Right lobe of liver (tissue), 6 donors: Measurements from ENCODE around the gene FAXDC2. TPM values are rescaled to one million over a fixed set of nuclear protein-coding genes. Genes with fewer than 3 reads are reported as not detected.

Experiments
- ATAC-seq, 4 donors: fragments of 200-7000 bp; cut with Tn5 transposase; one replicate each; pipeline ENCODE4 v1.9.1; 2020; ENCODE audit warnings: mild to moderate bottlenecking in 4 of 4, moderate library complexity in 4 of 4
- DNase-seq, 3 donors: peaks; one replicate each; pipeline ENCODE4 v3.0.0-alpha.2; 2020
- H3K27ac ChIP-seq, 3 donors: fragments of 200-600 bp; one replicate each; pipeline ENCODE4 v1.8.0; 2022
- H3K27me3 ChIP-seq, 2 donors: fragments of 200-600 bp; one replicate each; pipeline ENCODE4 v1.8.0; 2022
- H3K36me3 ChIP-seq, 4 donors: fragments of 200-600 bp; sonication (generic) in 1 of 4; one replicate each; pipeline versions ENCODE4 v1.5.1 to v1.8.0; 2017 to 2022; ENCODE audit warnings: control low read depth in 1 of 4
- H3K4me1 ChIP-seq, 4 donors: fragments of 200-600 bp; sonication (generic) in 1 of 4; one replicate each; pipeline versions ENCODE4 v1.5.1 to v1.8.0; 2017 to 2022; ENCODE audit warnings: control low read depth in 1 of 4
- H3K4me3 ChIP-seq, 3 donors: fragments of 200-600 bp; one replicate each; pipeline ENCODE4 v1.8.0; 2022
- H3K9me3 ChIP-seq, 4 donors: fragments of 200-600 bp; sonication (generic) in 1 of 4; one replicate each; pipeline versions ENCODE4 v1.5.1 to v1.8.0; 2017 to 2022; ENCODE audit warnings: control low read depth in 1 of 4
- CTCF ChIP-seq, 4 donors: fragments of 200-600 bp in 3 of 4; fragments of 450-650 bp in 1 of 4; IDR thresholded peaks; one replicate each; pipeline versions ENCODE4 v1.5.1 to v1.8.0; 2016 to 2022; ENCODE audit warnings: antibody characterized with exemption in 4 of 4, mild to moderate bottlenecking in 2 of 4
- POLR2A ChIP-seq: fragments of 450-650 bp; IDR thresholded peaks from one replicate; pipeline ENCODE4 v1.6.1; 2017; ENCODE audit warnings: antibody characterized with exemption, mild to moderate bottlenecking
- WGBS: methylation state at CpG from one replicate; pipeline ENCODE4 v1.1.6; 2018; ENCODE audit warnings: low coverage, low lambda C conversion rate; ENCODE audit not compliant: insufficient coverage; ENCODE audit errors: missing lambda C conversion rate; 5-methylcytosine and 5-hydroxymethylcytosine counted together
- intact Hi-C, 2 donors: fragments of 100-400 bp; cut with DNase I; formaldehyde crosslinking; loops; one replicate each; pipeline versions ENCODE4 v1.11.2 to v1.14.1; 2022
- total RNA-seq, 6 experiments: library from RNA; depleted of rRNA in 2 of 6; stranded (reverse); fragments of >200 nt in 2 of 6; fragmentation: NEBNext Ultra II Directional in 3 of 6; extraction: Animal tissue kit (Norgen Biotek cat#: 25700) in 3 of 6; gene quantifications; one replicate each; pipeline versions ENCODE4 v1.1.0 to v1.2.4, GENCODE V29; 2016 to 2023
- donor health status: DM: no; HTN: yes; CAD: no.
- donor health status: DM: no; HTN: no; CAD: no.
- donor health status: DM: no; HTN: no; CAD: no.
- donor health status: DM: no; HTN: yes; CAD: no.
- donor health status: DM: no; HTN: yes; CAD: no.

FAXDC2 gene
- total RNA-seq, 6 experiments from 2014 or later: 27.3 to 98.1 (median 53.2) TPM

GRCh38 chr5:154858972-154859871 is 8.8 kb upstream of the FAXDC2 start:
- 1% methylated on average over 26 of the region's 26 CpGs for WGBS
- no peak for TF ChIP-seq CTCF (IDR thresholded peaks at IDR 0.05)
- TF ChIP-seq POLR2A: no peak
- DNase-seq: no peak
- Histone ChIP-seq H3K9me3 (no peaks in the 10 kb centered on the region), H3K4me3 (peak overlapping the region; percentile 64 to 85 (median 80)), H3K4me1 (peaks cover 0 to 35% (median 7%) of the 10 kb centered on the region in 4 donors), H3K27ac (peak overlapping the region; percentile 96 to 97 (median 97)), H3K27me3 (no peaks in the 10 kb centered on the region), H3K36me3 (peaks cover 0 to 5% (median 0%) of the 10 kb centered on the region in 4 donors)
- ATAC-seq: no peak
- intact Hi-C loops: loop anchor here in 1 of 2 donors (10.0 kb wide), 1 partner anchor 76 kb away; the partner anchor contains the start of gene GEMIN5

DNA sequence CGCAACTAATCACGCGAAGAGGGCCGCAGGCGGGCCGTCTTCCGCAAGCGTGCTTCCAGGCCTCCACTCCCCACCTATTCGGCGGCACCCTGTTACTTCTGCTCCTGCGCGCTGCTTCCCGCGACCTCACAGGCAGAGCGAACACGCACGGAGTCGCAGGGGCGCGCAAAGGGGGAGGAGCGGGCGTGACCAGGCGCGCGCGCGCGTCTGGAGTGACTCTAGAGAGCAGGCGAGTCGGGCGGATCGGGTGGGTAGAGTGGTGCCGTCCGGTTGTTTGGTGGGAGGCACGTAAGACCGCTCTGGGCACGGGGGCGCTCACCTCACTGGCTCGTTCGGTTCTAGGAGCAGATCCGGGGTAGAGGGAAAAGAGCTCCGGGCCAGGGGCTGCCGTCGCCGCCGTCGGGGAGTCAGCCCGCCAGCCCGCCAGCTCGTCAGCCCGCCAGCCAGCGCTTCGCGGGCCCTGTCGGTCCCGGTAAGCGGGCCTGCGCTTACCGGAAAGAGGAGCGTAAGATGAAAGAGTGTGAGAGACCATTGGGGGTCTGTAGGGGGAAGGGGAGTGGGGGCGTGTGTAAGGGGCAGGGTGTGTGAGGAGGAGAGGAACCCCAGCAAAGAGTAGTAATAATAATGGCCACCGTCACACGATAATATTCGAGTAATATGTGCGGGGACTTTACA is 8.0 kb upstream of the FAXDC2 start, which contains the start of gene CNOT8:
CNOT8 (plus strand) TSS at position 331 of the 675 bp plus-strand sequence. CDS start 4,652 bp downstream, outside the sequence.
- Histone ChIP-seq H3K9me3 (no peaks in the 10 kb centered on the region), H3K27ac (peak within 1 kb of the TSS; percentile 96 to 97 (median 97)), H3K4me3 (peak within 1 kb of the TSS; percentile 64 to 85 (median 80)), H3K36me3 (peaks cover 0 to 3% (median 0%) of the 10 kb centered on the region in 4 donors), H3K27me3 (no peaks in the 10 kb centered on the region), H3K4me1 (peaks cover 0 to 35% (median 7%) of the 10 kb centered on the region in 4 donors)
- intact Hi-C loops: loop anchor here in 1 of 2 donors (10.0 kb wide), 1 partner anchor 76 kb away; the partner anchor contains the start of gene GEMIN5
- WGBS: under 1% methylated on average over 28 of the region's 65 CpGs
- DNase-seq (peak; percentile 99), ATAC-seq (peak; percentile 87 to 92 (median 88))
- no peak for TF ChIP-seq CTCF (IDR thresholded peaks at IDR 0.05)
- TF ChIP-seq POLR2A: peak; percentile 97

- TF ChIP-seq CTCF (IDR thresholded peaks at IDR 0.05) (peak in 2 of 4 donors; percentile 23 to 28), POLR2A (peak; percentile 74)
- 0% methylated on average over 13 of the region's 59 CpGs for WGBS
- no peaks in the 10 kb centered on the region for H3K9me3 ChIP-seq
Measured at GRCh38 chr5:154857530-154858296, 7.3 kb upstream of the FAXDC2 start.

DNA sequence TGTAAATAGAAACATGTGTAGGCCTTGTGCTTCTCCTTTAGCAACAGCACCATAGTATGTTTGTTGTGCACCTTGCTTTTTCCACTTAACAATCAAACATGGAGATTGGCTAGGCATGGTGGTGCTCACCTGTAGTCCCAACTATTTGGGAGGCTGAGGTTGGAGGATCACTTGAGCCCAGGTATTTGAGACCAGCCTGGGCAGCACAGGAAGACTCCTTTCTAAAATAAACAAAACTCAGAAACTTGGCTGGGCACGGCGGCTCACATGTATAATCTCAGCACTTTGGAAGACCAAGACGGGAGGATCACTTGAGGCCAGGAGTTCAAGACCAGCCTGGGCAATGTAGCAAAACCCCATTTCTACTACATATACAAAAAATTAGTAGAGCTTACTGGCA is 948 bp upstream of the FAXDC2 start:
- H3K4me3 ChIP-seq: no peak overlapping the region
- no peaks in the 10 kb centered on the region for H3K36me3 ChIP-seq
- intact Hi-C loops: loop anchor here in 1 of 2 donors (10.0 kb wide), 1 partner anchor 83 kb away; the partner anchor contains the start of gene GEMIN5
- 77% methylated on average over 3 of the region's 3 CpGs for WGBS
- ATAC-seq: no peak
- H3K4me1 ChIP-seq: peaks cover 0 to 12% (median 4%) of the 10 kb centered on the region in 4 donors
- H3K9me3 ChIP-seq: no peaks in the 10 kb centered on the region
- no peak for DNase-seq
- peak overlapping the region in 2 of 3 donors; percentile 77 to 81 for H3K27ac ChIP-seq
- H3K27me3 ChIP-seq: no peaks in the 10 kb centered on the region
- TF ChIP-seq POLR2A: no peak
- TF ChIP-seq CTCF (IDR thresholded peaks at IDR 0.05): no peak

More at GRCh38 chr5:154857530-154858296, 7.3 kb upstream of the FAXDC2 start:
- peak; percentile 96 to 98 (median 97) for DNase-seq
- peak overlapping the region; percentile 96 to 97 (median 97) for H3K27ac ChIP-seq
- intact Hi-C loops: loop anchor here in 1 of 2 donors (10.0 kb wide), 1 partner anchor 77 kb away; the partner anchor contains the start of gene GEMIN5
- H3K36me3 ChIP-seq: no peaks in the 10 kb centered on the region
- peak overlapping the region; percentile 64 to 85 (median 80) for H3K4me3 ChIP-seq
- H3K4me1 ChIP-seq: peaks cover 0 to 35% (median 7%) of the 10 kb centered on the region in 4 donors
- ATAC-seq: peak; percentile 81 to 88 (median 85)
- H3K27me3 ChIP-seq: no peaks in the 10 kb centered on the region
